Measurements from ENCODE around the gene PKMYT1.
A peak's percentile ranks its signal among the peaks of the same experiment; 100 is the strongest.

PKMYT1 gene

DNA sequence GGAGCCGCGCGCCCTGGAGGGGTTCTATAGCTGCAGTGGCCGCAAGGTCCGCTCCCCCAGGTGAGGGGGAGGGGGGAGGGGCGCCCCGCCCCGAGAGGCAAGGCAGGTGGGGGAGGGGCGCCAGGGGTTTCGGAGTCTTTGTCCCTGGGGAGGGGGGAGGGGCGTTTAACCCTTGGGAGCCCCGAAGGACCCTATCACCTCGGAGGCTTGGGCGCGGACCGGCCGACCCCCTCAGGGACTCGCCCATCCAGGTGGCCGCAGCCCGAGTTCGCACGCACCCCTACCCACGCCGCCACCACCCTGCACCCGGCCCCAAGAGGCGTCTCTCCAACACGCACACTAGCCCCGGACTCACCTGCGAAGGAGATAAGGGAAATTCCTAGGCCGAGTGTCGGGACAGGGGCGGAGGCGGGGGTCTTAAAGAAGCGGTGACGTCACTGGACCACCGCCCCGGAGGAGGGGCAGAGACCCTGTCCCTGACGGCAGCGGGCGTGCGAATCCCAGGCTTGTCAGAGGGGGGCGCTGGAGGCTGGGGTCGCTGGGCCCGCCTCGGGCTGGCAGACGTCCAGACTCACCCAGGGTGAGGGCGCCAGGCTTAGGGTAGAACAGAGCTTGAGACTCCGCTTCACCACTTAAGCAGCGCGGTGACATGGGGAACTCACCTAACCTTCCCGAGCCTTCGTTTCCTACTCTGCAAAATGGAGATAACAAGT is 37.7 kb upstream of the PKMYT1 start, which contains the start of gene CLDN6:
TSS of gene CLDN6 (minus strand) at position 390 of the 713 bp plus-strand sequence. CDS start 2,162 bp downstream, outside the sequence.
- no peak for DNase-seq (ENCODE audit: low spot score)

DNA sequence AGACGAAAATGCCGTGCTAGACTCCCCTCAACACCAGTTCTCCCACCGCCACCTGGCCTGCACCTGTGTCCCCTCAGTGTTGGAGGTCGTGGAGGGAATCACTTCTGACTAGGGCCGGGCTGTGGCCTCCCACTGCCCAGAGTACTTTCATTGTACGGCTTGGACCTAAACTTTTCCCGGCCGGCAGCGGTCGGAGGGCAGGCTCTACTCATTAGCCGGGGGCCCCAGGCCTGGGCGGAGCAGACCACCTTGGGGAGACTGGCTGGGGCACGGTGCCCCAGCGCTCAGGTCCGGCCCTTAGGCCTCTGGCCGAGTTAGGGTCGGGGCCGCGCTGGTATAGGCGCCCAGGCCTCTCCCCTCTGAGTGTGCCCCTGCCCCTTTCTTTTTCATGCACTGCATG is 37.1 kb upstream of the PKMYT1 start:
- DNase-seq (ENCODE audit: low spot score), result no peak

DNA sequence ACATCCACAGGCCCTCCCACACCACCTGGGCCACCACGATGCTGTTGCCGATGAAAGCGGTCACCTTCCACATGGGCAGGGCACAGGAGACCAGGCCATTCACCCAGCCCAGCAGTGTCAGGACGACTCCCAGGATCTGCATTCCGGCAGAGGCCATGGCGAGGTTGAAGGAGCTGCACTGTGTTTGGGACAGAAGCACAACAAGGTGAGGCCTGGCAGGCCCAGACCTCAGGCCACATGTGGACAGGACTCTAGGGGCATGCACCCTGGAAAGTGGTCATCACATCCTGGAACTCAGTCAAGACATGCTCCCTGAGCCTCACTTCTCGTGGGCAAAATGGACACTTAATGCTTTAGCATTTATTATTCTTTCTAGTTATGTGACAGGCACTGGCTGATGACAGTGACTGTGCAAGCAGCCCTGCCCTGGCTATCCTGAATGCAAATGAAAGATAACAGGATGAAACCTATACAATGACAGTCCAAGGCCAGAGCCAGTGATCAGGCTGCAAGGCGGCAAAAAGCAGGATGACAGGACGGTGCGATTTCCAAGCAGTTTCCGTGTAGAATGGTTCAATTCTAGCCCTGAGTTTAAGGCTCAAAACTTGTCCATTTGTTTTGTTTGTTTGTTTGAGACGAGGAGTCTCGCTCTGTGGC is 35.7 kb upstream of the PKMYT1 start:
- no peak for DNase-seq (ENCODE audit: low spot score)

DNA sequence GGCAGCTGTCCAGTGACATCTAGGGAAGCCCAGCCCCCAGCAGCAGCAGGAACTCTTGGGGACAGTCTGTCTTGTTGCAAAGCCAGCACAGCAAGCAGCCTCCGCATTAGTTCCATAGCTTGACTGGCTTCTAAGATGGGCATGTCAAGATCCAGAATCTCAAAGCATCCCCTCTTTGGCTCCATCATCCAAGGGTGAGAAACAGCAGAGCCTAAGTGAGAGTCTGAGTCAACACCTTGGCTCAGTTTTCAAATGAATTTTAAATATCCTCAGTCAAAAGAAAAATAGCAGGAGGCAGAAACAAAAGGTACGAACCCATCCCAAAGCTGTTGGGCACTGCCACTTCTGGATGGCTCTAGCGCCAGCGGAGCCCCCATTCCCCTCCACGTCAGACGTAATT is 34.7 kb upstream of the PKMYT1 start:
- no peak for DNase-seq (ENCODE audit: low spot score)

DNA sequence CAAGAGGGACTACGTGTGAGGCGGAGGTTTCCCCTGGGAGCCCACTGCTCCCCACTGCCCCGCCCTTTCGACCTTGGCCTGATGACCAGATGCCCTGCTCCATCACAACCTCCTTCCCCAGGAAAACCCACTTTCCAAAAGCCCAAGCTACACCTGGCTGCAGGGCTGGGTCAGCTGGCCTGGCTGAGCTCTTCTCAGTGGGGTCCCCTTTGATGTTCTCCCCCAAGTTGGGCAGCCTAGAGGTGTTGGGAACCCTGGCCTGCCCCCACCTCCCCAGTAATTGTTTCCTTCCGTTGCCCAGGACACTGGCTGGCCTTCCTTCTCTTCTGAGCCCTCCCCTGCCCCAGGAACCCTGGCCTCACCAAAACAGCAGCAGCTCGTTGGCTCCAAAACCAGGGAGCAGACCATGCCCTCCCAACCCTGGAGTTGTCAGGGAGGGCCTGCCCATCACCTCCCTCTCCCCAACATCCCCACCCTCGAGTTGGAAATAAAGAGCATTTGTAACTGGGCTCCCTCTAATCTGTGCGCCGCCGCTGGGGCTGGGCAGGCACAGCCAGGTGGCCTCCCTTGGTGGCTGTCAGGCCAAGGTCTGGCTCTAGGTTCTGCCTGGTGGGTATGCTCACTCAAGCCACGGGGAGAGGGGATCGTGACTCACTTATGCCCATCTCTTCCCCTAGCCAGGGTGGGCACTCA is 33.9 kb upstream of the PKMYT1 start:
- no peak for DNase-seq (ENCODE audit: low spot score)

DNA sequence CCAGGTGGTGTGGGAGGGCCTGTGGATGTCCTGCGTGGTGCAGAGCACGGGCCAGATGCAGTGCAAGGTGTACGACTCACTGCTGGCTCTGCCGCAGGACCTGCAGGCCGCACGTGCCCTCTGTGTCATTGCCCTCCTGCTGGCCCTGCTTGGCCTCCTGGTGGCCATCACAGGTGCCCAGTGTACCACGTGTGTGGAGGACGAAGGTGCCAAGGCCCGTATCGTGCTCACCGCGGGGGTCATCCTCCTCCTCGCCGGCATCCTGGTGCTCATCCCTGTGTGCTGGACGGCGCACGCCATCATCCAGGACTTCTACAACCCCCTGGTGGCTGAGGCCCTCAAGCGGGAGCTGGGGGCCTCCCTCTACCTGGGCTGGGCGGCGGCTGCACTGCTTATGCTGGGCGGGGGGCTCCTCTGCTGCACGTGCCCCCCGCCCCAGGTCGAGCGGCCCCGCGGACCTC is 33.3 kb upstream of the PKMYT1 start:
- DNase-seq (ENCODE audit: low spot score), result no peak

DNA sequence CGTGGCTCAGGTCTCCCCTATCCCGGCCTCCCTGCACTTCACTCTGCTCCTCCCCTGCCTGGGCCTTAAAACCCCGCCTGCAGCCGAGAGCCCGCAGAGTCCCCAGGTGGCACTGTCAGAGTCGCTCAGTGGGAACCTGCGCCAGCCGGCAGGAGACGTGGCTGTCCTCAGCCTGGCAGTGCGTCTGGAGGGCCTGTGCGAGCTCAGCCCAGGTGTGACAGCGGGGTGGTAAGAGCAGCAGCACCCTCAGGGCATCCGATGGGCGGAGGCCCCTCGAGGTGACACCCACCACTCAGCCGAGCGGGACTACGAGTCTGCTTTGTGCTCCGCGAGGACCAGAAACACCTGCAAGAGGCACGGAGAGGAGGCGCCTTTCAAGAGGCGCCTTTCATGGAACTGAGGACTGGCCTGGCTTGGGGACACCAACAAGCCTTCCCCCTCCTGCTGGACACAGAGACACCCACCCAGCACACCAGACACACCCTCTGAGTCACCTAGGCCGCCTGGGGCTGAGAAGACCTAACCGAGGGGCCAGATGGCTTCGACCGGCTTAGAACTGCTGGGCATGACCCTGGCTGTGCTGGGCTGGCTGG is 32.7 kb upstream of the PKMYT1 start, which contains the start of gene CLDN9:
TSS of gene CLDN9 (plus strand) at position 96 of the 593 bp plus-strand sequence. CDS start at position 536, 440 bp downstream.
- no peak for DNase-seq (ENCODE audit: low spot score)

DNA sequence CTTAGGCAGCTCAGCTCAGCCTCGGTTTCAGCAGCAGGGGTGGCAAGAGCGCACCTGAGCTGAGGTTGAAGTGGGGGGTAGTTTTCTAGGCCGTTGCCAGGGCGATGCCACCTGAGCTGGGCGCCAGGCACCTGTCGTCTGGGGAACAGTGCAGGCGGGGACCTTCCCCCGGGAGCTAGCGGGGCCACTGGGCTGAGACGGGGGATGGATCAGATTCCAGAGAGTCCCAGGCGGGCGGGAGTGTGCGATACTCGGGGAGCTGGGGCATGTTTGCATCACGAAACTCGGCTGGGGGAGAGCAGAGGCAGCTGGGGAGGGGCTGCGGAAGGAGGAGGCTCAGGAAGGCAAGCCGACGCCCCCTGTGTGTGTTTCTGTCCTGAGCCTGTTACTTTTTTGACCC is 32.0 kb upstream of the PKMYT1 start:
- DNase-seq (ENCODE audit: low spot score), result no peak

DNA sequence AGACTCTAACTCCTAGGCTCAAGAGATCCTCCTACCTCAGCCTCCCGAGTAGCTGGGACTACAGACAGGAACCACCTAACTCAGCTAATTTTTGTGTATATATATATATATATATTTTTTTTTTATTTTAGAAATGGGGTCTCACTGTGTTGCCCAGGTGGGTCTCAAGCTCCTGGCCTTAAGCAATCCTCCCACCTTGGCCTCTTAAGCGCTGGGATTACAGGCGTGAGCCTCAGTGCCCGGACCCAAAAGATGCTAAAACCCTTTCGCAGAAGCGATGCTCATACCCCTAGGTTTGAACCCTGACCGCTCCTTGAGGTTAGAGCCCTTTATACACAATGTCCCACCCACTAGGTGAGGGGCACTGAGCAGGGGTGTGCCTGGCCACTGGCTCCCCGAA is 30.3 kb upstream of the PKMYT1 start:
- DNase-seq (ENCODE audit: low spot score), result no peak

DNA sequence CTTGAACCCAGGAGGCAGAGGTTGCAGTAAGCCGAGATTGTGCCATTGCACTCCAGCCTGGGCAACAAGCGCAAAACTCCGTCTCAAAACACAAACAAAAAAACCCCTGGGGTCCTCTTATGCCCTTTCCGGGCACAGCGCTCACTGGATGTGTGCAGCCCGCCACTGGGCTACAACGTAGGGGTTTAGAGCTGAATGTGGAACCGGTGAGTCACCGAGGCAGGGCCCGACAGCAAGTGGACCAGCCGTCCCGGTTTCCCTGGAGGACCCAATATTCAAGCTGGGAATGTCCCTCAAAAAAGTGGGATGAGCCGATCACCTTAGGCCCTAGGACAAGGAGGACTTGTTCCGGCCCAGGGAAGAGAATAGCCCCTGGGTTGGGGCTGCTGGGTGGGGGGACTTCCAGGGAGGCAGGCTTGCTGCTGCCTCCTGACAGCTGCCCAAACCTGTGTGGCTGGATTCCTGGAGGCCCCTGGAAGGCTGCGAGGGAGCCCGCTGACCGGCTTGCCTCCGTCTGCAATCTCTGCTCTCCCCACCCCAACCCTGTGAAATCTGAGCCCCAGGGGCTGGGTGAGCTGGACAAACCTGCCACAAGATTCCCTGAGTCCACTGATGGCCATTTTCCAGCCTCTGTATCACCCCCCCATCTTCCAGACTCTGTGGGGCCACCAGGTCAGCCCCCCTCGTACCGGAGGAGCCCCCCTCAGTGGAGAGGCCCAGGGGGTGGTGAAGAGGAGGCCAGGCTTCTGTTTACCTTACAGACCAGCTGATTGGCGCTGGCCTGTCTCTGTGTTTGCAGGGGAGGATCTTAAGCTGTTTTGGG is 29.5 kb upstream of the PKMYT1 start:
- no peak for DNase-seq (ENCODE audit: low spot score)

DNA sequence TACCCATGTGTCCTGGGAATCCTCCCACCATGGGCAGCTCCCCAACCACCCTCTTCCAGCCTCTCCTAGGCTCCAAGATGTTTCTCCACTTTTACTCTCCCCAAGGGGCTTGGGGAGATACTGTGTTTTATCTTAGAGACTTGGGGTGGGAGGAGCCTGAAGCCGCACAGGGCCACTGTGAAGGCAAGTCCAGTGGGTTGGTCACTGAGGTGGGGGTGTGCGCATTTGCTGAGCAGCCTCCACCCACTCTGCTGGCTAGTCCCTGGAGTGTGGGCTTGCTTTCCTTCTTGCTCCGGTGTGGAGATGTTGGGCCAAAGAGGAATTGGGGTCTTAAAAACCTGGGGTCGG is 28.4 kb upstream of the PKMYT1 start:
- no peak for DNase-seq (ENCODE audit: low spot score)

DNA sequence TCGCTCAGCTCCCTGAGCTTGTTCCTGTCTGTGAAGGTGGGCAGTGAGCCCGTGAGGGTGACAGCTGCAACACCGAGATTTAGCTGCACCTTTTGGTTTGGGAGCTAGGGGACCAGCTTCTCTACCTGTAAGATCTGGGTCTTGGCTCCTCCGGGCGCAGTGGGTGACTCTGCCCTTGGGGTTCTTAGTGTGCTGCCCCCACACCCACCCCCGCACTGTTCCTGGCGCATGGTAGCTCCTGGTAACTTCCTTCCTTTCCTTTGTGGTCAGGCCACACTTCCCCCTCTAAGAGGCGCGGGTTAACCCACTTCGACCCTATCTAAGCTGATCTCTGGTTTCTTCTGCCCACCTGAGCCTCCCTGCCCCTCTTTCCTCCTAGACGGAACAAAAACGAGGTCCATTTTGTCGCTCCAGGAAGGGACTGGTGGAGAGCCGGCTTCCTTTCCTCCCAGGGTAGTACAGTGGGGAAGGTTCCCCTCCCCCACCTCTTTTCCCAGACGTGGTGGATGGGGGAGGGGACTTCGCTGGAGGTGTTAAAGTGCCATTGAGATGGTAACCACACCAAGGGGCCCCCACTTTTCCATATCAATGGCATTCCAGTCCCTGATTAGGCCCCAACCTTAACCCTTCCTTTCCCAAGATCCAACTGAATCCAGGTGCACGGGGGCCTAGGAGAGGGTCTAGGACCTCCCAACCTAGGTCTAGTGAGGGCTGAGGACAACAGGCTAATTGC is 27.9 kb upstream of the PKMYT1 start:
- DNase-seq (ENCODE audit: low spot score), result no peak

DNA sequence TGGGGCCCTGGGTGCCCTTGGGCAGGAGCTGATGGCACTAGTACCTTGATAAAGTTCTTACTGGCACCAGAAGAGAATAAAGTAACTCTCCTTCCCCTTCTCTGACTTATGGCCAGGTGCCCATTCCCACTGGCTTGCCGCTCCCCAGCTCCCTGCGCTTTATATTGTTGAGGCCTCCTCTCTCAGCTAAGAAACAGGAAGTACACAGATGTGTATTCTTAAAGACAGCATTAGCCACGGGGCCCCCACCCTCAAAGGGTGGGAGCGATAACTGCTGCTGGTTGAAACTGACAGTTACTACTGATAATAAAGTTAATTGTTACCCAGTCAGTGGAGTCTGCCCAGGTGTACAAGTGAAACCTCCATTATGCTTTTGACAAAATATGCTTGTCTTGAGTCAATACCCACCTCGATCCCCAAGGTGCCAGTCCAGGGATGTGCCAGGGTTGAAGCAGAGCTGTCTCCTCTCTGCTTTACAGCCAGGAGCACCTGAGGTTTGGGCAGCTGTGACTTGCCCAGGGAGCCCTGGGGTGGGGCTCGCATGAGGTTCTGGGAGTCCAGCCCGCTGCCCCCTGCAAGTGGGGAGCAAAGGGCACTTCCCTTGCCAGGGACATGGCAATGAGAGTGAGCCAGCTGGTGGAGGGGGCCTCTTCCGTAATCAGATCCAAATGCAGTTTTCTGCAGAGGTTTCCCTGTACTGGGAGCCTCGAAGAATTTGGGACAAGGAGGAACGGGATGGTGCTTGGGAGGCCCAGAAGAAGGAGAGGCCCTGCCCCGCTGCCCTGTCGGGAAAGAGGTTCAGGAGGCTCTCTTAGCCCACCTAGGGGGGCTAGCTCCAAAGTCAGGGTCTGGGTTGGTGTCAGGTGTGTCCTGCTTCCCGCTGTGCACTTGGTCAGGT is 27.1 kb upstream of the PKMYT1 start:
- no peak for DNase-seq (ENCODE audit: low spot score)

DNA sequence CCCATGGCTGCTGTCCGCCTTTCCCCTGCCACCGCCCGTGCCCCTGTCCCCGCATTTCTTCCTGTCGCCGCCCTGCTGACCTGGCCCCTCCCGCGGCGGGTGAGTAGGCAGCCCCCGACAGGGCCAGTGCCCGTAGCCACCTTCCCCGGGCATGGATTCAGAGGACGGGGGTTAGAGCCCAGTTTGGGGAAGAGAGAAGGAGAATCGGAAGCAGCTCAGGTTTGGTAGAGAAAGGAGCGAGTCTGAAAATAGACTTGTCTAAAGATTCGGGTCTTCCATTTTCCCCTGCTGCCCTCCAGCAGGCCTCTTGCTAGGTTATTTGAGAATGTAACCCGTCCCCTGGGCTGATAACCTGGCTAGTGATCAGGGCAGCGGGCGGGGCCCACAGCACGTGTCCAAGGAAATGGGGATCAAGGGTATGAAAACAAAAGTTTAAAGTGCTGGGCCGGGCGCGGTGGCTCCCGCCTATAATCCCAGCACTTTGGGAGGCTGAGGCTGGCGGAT is 24.6 kb upstream of the PKMYT1 start:
- DNase-seq (ENCODE audit: low spot score), result no peak

DNA sequence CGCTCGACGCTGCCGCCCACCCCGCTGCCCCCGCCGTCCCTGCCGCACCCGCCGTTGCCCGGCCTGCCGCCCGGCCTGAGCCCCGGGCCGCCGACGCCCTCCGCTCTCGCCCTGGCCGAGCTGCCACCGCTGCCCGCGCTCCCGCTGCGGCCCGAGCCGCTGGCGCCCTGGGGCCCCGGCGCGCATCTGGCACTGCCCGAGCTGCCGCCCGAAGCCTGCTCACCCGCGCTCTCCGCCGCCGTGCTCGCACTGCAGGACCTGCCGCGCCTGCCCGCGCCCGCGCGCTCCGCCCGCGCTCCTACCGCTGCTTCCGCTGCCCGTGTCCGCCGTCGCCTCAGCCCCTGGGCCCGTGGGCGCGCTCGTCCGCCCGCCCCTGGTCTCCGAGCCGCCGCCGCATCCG is 24.1 kb upstream of the PKMYT1 start:
- no peak for DNase-seq (ENCODE audit: low spot score)

DNA sequence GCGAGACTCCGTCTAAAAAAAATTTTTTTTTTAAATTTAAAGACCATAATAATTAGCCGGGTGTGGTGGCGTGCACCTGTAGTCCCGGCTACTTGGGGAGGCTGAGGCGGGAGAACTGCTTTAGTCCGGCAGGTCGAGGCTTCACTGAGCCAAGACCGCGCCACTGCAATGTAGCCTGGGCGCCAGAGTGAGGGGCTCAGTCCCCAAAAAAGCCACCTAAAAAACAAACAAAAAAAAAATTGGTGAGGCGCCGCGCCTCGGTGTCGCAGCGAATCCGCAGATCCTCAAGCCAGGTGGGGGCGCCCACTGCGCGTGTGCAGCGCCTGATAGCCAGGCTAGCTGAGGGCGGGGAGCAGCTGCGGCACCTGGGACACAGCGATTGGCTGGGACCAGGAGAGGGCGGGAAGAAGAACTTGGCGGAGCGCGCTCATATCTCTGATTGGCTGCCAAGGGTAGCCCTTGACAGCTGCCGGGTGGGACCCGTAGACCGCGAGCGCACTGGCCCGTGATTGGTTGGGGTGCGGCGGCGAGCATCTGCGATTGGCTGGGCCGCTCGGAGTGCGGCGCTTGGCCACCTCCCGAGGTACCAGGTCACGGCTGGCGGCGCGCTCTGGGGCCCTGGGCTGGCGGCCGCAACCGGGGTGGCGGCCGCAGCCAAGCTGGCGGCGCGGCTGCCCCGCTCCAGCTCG is 23.5 kb upstream of the PKMYT1 start:
- peak; percentile 95 for DNase-seq (ENCODE audit: low spot score)

DNA sequence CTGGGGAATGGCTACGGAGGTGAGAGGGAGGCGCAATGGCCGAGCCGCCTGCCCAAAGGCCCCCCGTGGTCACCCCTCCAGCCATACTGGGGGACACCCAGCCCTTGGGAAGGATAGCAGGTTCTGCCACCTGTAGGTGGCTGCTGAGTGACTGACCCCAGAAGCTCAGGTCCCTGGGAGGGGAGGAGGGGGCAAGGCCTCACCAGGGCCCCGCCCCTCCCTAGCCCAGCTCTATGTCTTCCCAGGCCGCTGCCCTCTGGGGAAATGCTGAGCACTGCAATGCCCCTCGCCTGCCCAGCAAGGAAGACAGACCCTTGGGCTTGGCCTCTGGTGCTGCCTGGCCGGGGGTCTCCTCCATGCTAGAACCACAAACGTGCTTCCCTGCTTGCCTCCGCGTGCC is 21.1 kb upstream of the PKMYT1 start:
- no peak for DNase-seq (ENCODE audit: low spot score)

DNA sequence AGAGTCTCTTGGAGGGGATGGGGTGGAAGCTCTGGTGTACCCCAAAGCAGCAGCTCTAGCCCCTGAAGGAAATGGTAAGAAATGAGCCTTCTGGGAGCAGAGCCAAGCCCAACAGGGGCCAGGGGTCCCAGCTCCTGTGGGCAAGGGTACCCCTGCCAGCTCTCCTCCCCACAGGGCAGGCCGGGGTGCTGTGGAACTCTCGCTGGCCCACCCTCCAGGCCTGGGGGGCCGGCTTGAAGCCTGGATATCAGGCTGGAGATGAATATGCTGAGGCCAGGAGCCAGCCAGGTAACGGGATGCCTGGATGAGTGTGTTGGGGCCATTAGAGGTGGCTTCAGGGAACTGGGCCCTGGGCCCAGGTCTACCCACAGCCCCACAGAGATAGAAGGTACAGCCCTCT is 20.3 kb upstream of the PKMYT1 start:
- no peak for DNase-seq (ENCODE audit: low spot score)

DNA sequence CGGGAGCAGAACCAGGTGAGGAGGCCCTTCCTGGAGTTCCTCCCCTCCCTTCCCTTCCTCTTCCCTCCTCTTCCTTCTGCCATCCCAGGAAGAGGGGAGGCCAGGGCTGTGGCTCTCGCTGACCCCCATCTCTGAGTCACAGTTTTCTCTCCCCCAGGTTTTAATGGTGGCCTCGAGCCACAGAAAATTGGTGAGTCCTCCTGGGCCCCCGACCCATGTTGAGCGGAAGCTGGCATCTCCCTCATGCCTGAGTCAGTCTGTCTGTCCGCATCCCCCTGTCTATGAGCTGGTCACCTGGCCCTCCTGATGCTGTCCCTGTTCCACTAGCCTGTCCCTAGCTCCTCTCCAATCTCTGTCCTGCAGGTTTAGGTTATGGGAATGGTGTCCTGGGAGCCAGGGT is 19.7 kb upstream of the PKMYT1 start:
- no peak for DNase-seq (ENCODE audit: low spot score)
